Osteoblast (primary cell): ENCODE measurements around the gene SEC22C. TPM values are rescaled to one million over a fixed set of nuclear protein-coding genes. Genes with fewer than 3 reads are reported as not detected.

Experiments used
- DNase-seq: peaks from one replicate; pipeline ENCODE4 v3.0.0; 2011; ENCODE audit warnings: low spot score, mixed read lengths; ENCODE audit not compliant: insufficient read length; ENCODE audit errors: missing footprints
- H2AFZ ChIP-seq: 2 replicates; pipeline ENCODE4 v1.6.0; 2011; ENCODE audit warnings: mild to moderate bottlenecking, low read length
- H3K27ac ChIP-seq: 2 replicates; pipeline ENCODE4 v1.5.1; 2011; ENCODE audit warnings: mild to moderate bottlenecking, low read depth, low read length, moderate library complexity
- H3K27me3 ChIP-seq: 2 replicates; pipeline ENCODE4 v1.6.0; 2012; ENCODE audit warnings: mild to moderate bottlenecking, control low read depth, inconsistent platforms, low read length, moderate library complexity; ENCODE audit not compliant: insufficient read depth
- H3K36me3 ChIP-seq: 2 replicates; pipeline ENCODE4 v1.5.1; 2011; ENCODE audit warnings: mild to moderate bottlenecking, low read length, control low read depth, moderate library complexity; ENCODE audit not compliant: insufficient read depth
- H3K4me1 ChIP-seq: 2 replicates; pipeline ENCODE4 v1.5.1; 2011; ENCODE audit warnings: mild to moderate bottlenecking, low read length, control low read depth, moderate library complexity; ENCODE audit not compliant: insufficient read depth
- H3K4me2 ChIP-seq: 2 replicates; pipeline ENCODE4 v1.6.0; 2011; ENCODE audit warnings: mild to moderate bottlenecking, low read length; ENCODE audit not compliant: insufficient read depth
- H3K4me3 ChIP-seq: fragments of 200-600 bp; sonication (generic); 3 replicates; pipeline ENCODE4 v1.5.1; 2012; ENCODE audit warnings: mild to moderate bottlenecking, low read length, inconsistent platforms; ENCODE audit not compliant: insufficient read depth
- H3K79me2 ChIP-seq: 2 replicates; pipeline ENCODE4 v1.6.0; 2012; ENCODE audit warnings: mild to moderate bottlenecking, low read length, control low read depth, inconsistent platforms; ENCODE audit not compliant: insufficient read depth
- H3K9me3 ChIP-seq: 2 replicates; pipeline ENCODE4 v1.5.1; 2011; ENCODE audit warnings: low read depth, low read length, control low read depth
- H4K20me1 ChIP-seq: 2 replicates; pipeline ENCODE4 v1.6.0; 2012; ENCODE audit warnings: mild to moderate bottlenecking, low read length, control low read depth; ENCODE audit not compliant: insufficient read depth
- CTCF ChIP-seq: IDR thresholded peaks from 2 replicates; pipeline ENCODE4 v1.5.1; 2011; ENCODE audit warnings: mild to moderate bottlenecking, low read depth, low read length, moderate library complexity; ENCODE audit errors: extremely low read depth
- total RNA-seq: library from RNA; depleted of rRNA; stranded (reverse); fragments of >200 nt; gene quantifications from 2 replicates; pipeline ENCODE4 v1.2.3, GENCODE V29; 2012

Gene SEC22C
- total RNA-seq, 1 donor: 60.1 TPM

- Histone ChIP-seq H3K27me3 (no peaks in the 10 kb centered on the region), H4K20me1 (no peaks in the 10 kb centered on the region), H3K27ac (no peak overlapping the region), H3K9me3 (no peaks in the 10 kb centered on the region), H2AFZ (no peak overlapping the region), H3K4me1 (no peaks in the 10 kb centered on the region), H3K4me2 (no peak overlapping the region), H3K36me3 (no peaks in the 10 kb centered on the region), H3K4me3 (no peak overlapping the region), H3K79me2 (no peaks in the 10 kb centered on the region)
- DNase-seq: no peak
- no peak for TF ChIP-seq CTCF
Measured at GRCh38 chr3:42519568-42519962, 62.2 kb downstream of the SEC22C start.

GRCh38 chr3:42518800-42519567, 62.8 kb downstream of the SEC22C start:
- H3K79me2 ChIP-seq: no peaks in the 10 kb centered on the region
- no peak for DNase-seq
- no peak overlapping the region for H3K27ac ChIP-seq
- no peak overlapping the region for H2AFZ ChIP-seq
- no peaks in the 10 kb centered on the region for H4K20me1 ChIP-seq
- H3K4me2 ChIP-seq: no peak overlapping the region
- no peaks in the 10 kb centered on the region for H3K27me3 ChIP-seq
- TF ChIP-seq CTCF: peak; percentile 18
- no peaks in the 10 kb centered on the region for H3K4me1 ChIP-seq
- no peak overlapping the region for H3K4me3 ChIP-seq
- no peaks in the 10 kb centered on the region for H3K9me3 ChIP-seq
- H3K36me3 ChIP-seq: no peaks in the 10 kb centered on the region

- H3K27ac ChIP-seq: no peak overlapping the region
- no peak for TF ChIP-seq CTCF
Measured at GRCh38 chr3:42517117-42517516, 64.7 kb downstream of the SEC22C start.

DNA sequence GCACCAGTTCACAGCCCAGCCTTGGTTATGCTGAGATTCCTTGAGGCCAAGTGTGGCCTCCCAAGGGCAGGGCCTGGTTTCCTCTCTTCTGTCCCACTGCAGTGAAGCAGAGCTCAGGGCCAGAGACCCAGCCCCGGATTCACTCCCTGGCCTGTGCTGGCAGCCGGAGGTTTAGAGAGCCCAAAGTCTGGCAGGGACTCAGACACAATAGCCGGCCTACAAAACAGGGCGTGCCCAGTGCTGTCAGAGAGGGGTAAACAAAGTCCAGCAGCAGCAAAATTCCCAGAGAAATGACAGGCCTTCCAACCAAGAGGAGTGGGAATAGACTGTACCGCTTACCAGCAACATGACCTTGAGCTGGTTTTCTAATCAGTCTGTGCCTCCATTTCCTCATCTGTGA, 65.3 kb downstream of the SEC22C start:
- DNase-seq: no peak
- no peaks in the 10 kb centered on the region for H4K20me1 ChIP-seq
- H3K4me3 ChIP-seq: no peak overlapping the region
- H3K27ac ChIP-seq: no peak overlapping the region
- no peaks in the 10 kb centered on the region for H3K27me3 ChIP-seq
- no peaks in the 10 kb centered on the region for H3K36me3 ChIP-seq
- H3K4me2 ChIP-seq: no peak overlapping the region
- no peak overlapping the region for H2AFZ ChIP-seq
- H3K9me3 ChIP-seq: no peaks in the 10 kb centered on the region
- no peak for TF ChIP-seq CTCF
- no peaks in the 10 kb centered on the region for H3K4me1 ChIP-seq
- H3K79me2 ChIP-seq: no peaks in the 10 kb centered on the region

More at GRCh38 chr3:42517117-42517516, 64.7 kb downstream of the SEC22C start:
- H3K4me2 ChIP-seq: no peak overlapping the region
- H3K79me2 ChIP-seq: no peaks in the 10 kb centered on the region
- no peaks in the 10 kb centered on the region for H4K20me1 ChIP-seq
- DNase-seq: no peak
- no peaks in the 10 kb centered on the region for H3K4me1 ChIP-seq
- H3K27me3 ChIP-seq: no peaks in the 10 kb centered on the region
- H3K36me3 ChIP-seq: no peaks in the 10 kb centered on the region
- H3K9me3 ChIP-seq: no peaks in the 10 kb centered on the region
- no peak overlapping the region for H2AFZ ChIP-seq
- H3K4me3 ChIP-seq: no peak overlapping the region
